Neural cell (in vitro differentiated cells): ENCODE results near the gene RPN1. TPM values are rescaled to one million over a fixed set of nuclear protein-coding genes. Genes with fewer than 3 reads are reported as not detected.

ENCODE experiments used
- H2AFZ ChIP-seq: fragments of 200-600, 300-800 bp; sonication (generic), shearing (Covaris generic); 2 replicates; pipeline ENCODE4 v1.6.0; 2014; ENCODE audit warnings: low read depth, mild to moderate bottlenecking, antibody characterized with exemption, low read length, moderate library complexity
- H3F3A ChIP-seq: fragments of 200-600 bp; shearing (Covaris generic); 2 replicates; pipeline ENCODE4 v1.6.1; 2016; ENCODE audit warnings: mild to moderate bottlenecking, moderate library complexity, mixed read lengths, antibody characterized with exemption, low read length; ENCODE audit not compliant: insufficient read depth, poor library complexity, severe bottlenecking
- H3K27ac ChIP-seq: fragments of 200-600, 300-800 bp; sonication (generic), shearing (Covaris generic); 2 replicates; pipeline ENCODE4 v1.5.1; 2014; ENCODE audit warnings: mild to moderate bottlenecking, low read length, moderate library complexity
- H3K27me3 ChIP-seq: fragments of 300-800, 200-600 bp; sonication (generic), shearing (Covaris generic); 2 replicates; pipeline ENCODE4 v1.6.0; 2014; ENCODE audit warnings: mild to moderate bottlenecking, low read depth, low read length, moderate library complexity; ENCODE audit not compliant: insufficient read depth
- H3K36me3 ChIP-seq: fragments of 300-800, 200-600 bp; sonication (generic), shearing (Covaris generic); 2 replicates; pipeline ENCODE4 v1.5.1; 2014; ENCODE audit warnings: mild to moderate bottlenecking, antibody characterized with exemption, low read length, moderate library complexity; ENCODE audit not compliant: insufficient read depth
- H3K4me2 ChIP-seq: fragments of 300-800, 200-600 bp; sonication (generic), shearing (Covaris generic); 2 replicates; pipeline ENCODE4 v1.6.0; 2014; ENCODE audit warnings: mild to moderate bottlenecking, low read length
- H3K4me3 ChIP-seq: fragments of 300-800, 200-600 bp; sonication (generic), shearing (Covaris generic); 2 replicates; pipeline ENCODE4 v1.5.1; 2014; ENCODE audit warnings: mild to moderate bottlenecking, low read length, moderate library complexity
- H3K79me2 ChIP-seq: fragments of 200-600 bp; shearing (Covaris generic); replicated peaks from 2 replicates; pipeline ENCODE4 v1.6.0; 2014; ENCODE audit warnings: mild to moderate bottlenecking, low read length, moderate library complexity; ENCODE audit not compliant: insufficient read depth
- H3K9ac ChIP-seq: fragments of 300-800, 200-600 bp; sonication (generic), shearing (Covaris generic); 2 replicates; pipeline ENCODE4 v1.6.1; 2016; ENCODE audit warnings: mild to moderate bottlenecking, low read length, mixed read lengths
- H3K9me2 ChIP-seq: fragments of 200-600 bp; shearing (Covaris generic); 2 replicates; pipeline ENCODE4 v1.6.1; 2016; ENCODE audit warnings: mild to moderate bottlenecking, low read length, mixed read lengths; ENCODE audit not compliant: insufficient read depth
- H3K9me3 ChIP-seq: fragments of 200-600, 300-800 bp; sonication (generic), shearing (Covaris generic); 2 replicates; pipeline ENCODE4 v1.6.1; 2016; ENCODE audit warnings: mild to moderate bottlenecking, mixed run types, low read length, moderate library complexity, mixed read lengths
- H4K20me1 ChIP-seq: fragments of 200-600 bp; shearing (Covaris generic); 2 replicates; pipeline ENCODE4 v1.6.1; 2016; ENCODE audit warnings: mild to moderate bottlenecking, mixed run types; ENCODE audit not compliant: insufficient read depth
- EP300 ChIP-seq: fragments of 450-650 bp; conservative IDR thresholded peaks from 2 replicates; pipeline ENCODE4 v1.6.1; 2014; ENCODE audit warnings: antibody characterized with exemption, mild to moderate bottlenecking, moderate library complexity; ENCODE audit not compliant: poor library complexity, severe bottlenecking
- EZH2 ChIP-seq: fragments of 200-600, 300-800 bp; shearing (Covaris generic), sonication (generic); IDR thresholded peaks from 2 replicates; pipeline ENCODE4 v1.6.1; 2014; ENCODE audit warnings: antibody characterized with exemption, low read length, borderline replicate concordance, mild to moderate bottlenecking; ENCODE audit not compliant: insufficient read depth, poor library complexity, severe bottlenecking
- MXI1 ChIP-seq: fragments of 450-650 bp; conservative IDR thresholded peaks from 2 replicates; pipeline ENCODE4 v1.6.1; 2014; ENCODE audit warnings: antibody characterized with exemption, mild to moderate bottlenecking; ENCODE audit not compliant: poor library complexity, severe bottlenecking
- POLR2AphosphoS5 ChIP-seq: IDR thresholded peaks from 2 replicates; pipeline ENCODE4 v1.6.1; 2012
- RAD21 ChIP-seq: fragments of 450-650 bp; conservative IDR thresholded peaks from 2 replicates; pipeline ENCODE4 v1.6.1; 2014; ENCODE audit warnings: antibody characterized with exemption, mild to moderate bottlenecking, moderate library complexity
- SMC3 ChIP-seq: fragments of 450-650 bp; conservative IDR thresholded peaks from 2 replicates; pipeline ENCODE4 v1.6.1; 2014; ENCODE audit warnings: antibody characterized with exemption, mild to moderate bottlenecking, moderate library complexity; ENCODE audit not compliant: poor library complexity
- TAF1 ChIP-seq: IDR thresholded peaks from 2 replicates; pipeline ENCODE4 v1.6.1; 2012; ENCODE audit warnings: low read depth
- polyA plus RNA-seq: library from polyadenylated mRNA; depleted of rRNA; stranded (reverse); fragments of >200 nt; gene quantifications from 2 replicates; pipeline ENCODE4 v1.2.3, GENCODE V29; 2014
- TF ChIP-seq, protein P1 (sequence below): fragments of 450-650 bp; IDR thresholded peaks from 2 replicates; pipeline ENCODE4 v1.5.1; 2014; ENCODE audit warnings: antibody characterized with exemption, mild to moderate bottlenecking, moderate library complexity; ENCODE audit not compliant: poor library complexity, severe bottlenecking
- TF ChIP-seq, protein P2 (sequence below): IDR thresholded peaks from 2 replicates; pipeline ENCODE4 v1.6.1; 2012; ENCODE audit warnings: borderline replicate concordance

RPN1 gene
- polyA plus RNA-seq, 1 donor from 2014 or later: 201 TPM

DNA sequence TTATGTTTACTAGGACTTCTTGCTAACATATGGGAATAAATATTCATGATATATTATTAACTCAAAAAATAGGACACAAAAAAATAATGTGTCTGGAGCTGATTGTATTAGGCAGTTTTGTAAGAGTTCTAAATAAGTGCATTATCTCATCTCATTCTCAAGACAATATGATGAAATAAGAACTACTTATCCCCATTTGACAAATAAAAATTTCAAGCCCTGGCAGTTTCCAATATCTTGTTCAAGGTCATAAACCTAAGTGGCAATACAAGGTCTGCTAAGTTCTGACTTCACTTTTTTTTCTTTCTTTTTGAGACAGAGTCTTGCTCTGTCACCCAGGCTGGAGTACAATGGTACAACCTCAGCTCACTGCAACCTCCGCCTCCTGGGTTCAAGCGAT, 18.3 kb downstream of the RPN1 start:
- Histone ChIP-seq H2AFZ (no peak overlapping the region), H3K27me3 (no peaks in the 10 kb centered on the region), H3F3A (no peaks in the 10 kb centered on the region), H3K9ac (no peak overlapping the region), H3K4me3 (no peak overlapping the region), H4K20me1 (no peaks in the 10 kb centered on the region), H3K9me2 (no peaks in the 10 kb centered on the region), H3K9me3 (no peaks in the 10 kb centered on the region), H3K4me2 (no peak overlapping the region), H3K27ac (no peak overlapping the region), H3K79me2 (no peaks in the 10 kb centered on the region), H3K36me3 (peaks cover 4% of the 10 kb centered on the region)
- TF ChIP-seq POLR2AphosphoS5 (no peak), EZH2 (no peak), TAF1 (no peak), SMC3 (no peak), EP300 (no peak), MXI1 (no peak), RAD21 (no peak)
- TF ChIP-seq, protein P1, sequence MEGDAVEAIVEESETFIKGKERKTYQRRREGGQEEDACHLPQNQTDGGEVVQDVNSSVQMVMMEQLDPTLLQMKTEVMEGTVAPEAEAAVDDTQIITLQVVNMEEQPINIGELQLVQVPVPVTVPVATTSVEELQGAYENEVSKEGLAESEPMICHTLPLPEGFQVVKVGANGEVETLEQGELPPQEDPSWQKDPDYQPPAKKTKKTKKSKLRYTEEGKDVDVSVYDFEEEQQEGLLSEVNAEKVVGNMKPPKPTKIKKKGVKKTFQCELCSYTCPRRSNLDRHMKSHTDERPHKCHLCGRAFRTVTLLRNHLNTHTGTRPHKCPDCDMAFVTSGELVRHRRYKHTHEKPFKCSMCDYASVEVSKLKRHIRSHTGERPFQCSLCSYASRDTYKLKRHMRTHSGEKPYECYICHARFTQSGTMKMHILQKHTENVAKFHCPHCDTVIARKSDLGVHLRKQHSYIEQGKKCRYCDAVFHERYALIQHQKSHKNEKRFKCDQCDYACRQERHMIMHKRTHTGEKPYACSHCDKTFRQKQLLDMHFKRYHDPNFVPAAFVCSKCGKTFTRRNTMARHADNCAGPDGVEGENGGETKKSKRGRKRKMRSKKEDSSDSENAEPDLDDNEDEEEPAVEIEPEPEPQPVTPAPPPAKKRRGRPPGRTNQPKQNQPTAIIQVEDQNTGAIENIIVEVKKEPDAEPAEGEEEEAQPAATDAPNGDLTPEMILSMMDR: no peak
- TF ChIP-seq, protein P2, sequence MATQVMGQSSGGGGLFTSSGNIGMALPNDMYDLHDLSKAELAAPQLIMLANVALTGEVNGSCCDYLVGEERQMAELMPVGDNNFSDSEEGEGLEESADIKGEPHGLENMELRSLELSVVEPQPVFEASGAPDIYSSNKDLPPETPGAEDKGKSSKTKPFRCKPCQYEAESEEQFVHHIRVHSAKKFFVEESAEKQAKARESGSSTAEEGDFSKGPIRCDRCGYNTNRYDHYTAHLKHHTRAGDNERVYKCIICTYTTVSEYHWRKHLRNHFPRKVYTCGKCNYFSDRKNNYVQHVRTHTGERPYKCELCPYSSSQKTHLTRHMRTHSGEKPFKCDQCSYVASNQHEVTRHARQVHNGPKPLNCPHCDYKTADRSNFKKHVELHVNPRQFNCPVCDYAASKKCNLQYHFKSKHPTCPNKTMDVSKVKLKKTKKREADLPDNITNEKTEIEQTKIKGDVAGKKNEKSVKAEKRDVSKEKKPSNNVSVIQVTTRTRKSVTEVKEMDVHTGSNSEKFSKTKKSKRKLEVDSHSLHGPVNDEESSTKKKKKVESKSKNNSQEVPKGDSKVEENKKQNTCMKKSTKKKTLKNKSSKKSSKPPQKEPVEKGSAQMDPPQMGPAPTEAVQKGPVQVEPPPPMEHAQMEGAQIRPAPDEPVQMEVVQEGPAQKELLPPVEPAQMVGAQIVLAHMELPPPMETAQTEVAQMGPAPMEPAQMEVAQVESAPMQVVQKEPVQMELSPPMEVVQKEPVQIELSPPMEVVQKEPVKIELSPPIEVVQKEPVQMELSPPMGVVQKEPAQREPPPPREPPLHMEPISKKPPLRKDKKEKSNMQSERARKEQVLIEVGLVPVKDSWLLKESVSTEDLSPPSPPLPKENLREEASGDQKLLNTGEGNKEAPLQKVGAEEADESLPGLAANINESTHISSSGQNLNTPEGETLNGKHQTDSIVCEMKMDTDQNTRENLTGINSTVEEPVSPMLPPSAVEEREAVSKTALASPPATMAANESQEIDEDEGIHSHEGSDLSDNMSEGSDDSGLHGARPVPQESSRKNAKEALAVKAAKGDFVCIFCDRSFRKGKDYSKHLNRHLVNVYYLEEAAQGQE: no peak

- no peak overlapping the region for H3K4me3 ChIP-seq
- no peaks in the 10 kb centered on the region for H3K9me3 ChIP-seq
- no peaks in the 10 kb centered on the region for H3K79me2 ChIP-seq
- H3F3A ChIP-seq: no peaks in the 10 kb centered on the region
- no peaks in the 10 kb centered on the region for H4K20me1 ChIP-seq
- H3K4me2 ChIP-seq: no peak overlapping the region
- H3K9ac ChIP-seq: no peak overlapping the region
- TF ChIP-seq, protein P2: no peak
- TF ChIP-seq RAD21: no peak
- no peak for TF ChIP-seq SMC3
- no peak for TF ChIP-seq MXI1
- TF ChIP-seq TAF1: no peak
- no peak for TF ChIP-seq POLR2AphosphoS5
- no peak for TF ChIP-seq EP300
- TF ChIP-seq, protein P1: no peak
- no peak overlapping the region for H2AFZ ChIP-seq
- peaks cover 4% of the 10 kb centered on the region for H3K36me3 ChIP-seq
- H3K9me2 ChIP-seq: no peaks in the 10 kb centered on the region
- no peak overlapping the region for H3K27ac ChIP-seq
- no peaks in the 10 kb centered on the region for H3K27me3 ChIP-seq
Observed at GRCh38 chr3:128629936-128630335, 20.7 kb downstream of the RPN1 start.
